ENCODE data around the gene NT5C1A. TPM values are rescaled to one million over a fixed set of nuclear protein-coding genes. Genes with fewer than 3 reads are reported as not detected.

Gene NT5C1A
- total RNA-seq, 2 experiments from 2014 or later: not detected

GRCh38 chr1:39688706-39689105 is 16.8 kb upstream of the NT5C1A start:
- no peak for DNase-seq
- Mint-ChIP-seq H3K36me3 (no peaks in the 10 kb centered on the region), H3K4me1 (ENCODE audit: low read depth) (peaks cover 31% of the 10 kb centered on the region), H3K4me3 (no peak overlapping the region), H3K9me3 (no peaks in the 10 kb centered on the region), H3K27ac (no peak overlapping the region), H3K27me3 (peaks cover 9% of the 10 kb centered on the region)
- intact Hi-C loops (cut with micrococcal nuclease): no loop called here
- POLR2A ChIA-PET: no interaction called here
- CTCF ChIA-PET: interaction anchor here (0.6 to 5.5 kb wide), 2 partner anchors 9 to 30 kb away, joined by 3 to 33 read pairs; no protein-coding TSS in a partner anchor

- no peak overlapping the region for H3K27ac Mint-ChIP-seq
- ChIA-PET CTCF (interaction anchor here (5.5 kb wide), 1 partner anchor 29 kb away, joined by 33 read pairs; no protein-coding TSS in a partner anchor), POLR2A (no interaction called here)
- H3K4me3 Mint-ChIP-seq: no peak overlapping the region
- H3K36me3 Mint-ChIP-seq: peaks cover 1% of the 10 kb centered on the region
- H3K4me1 Mint-ChIP-seq (ENCODE audit: low read depth): peaks cover 27% of the 10 kb centered on the region
- no peak for DNase-seq
- intact Hi-C loops (cut with micrococcal nuclease): no loop called here
- peaks cover 4% of the 10 kb centered on the region for H3K27me3 Mint-ChIP-seq
- H3K9me3 Mint-ChIP-seq: no peaks in the 10 kb centered on the region
Observed at GRCh38 chr1:39687243-39687642, 15.3 kb upstream of the NT5C1A start.

- Mint-ChIP-seq H3K9me3 (no peaks in the 10 kb centered on the region), H3K27me3 (peaks cover 4% of the 10 kb centered on the region), H3K27ac (no peak overlapping the region), H3K4me1 (ENCODE audit: low read depth) (peaks cover 21% of the 10 kb centered on the region), H3K36me3 (peaks cover 1% of the 10 kb centered on the region), H3K4me3 (no peak overlapping the region)
- intact Hi-C loops (cut with micrococcal nuclease): no loop called here
- DNase-seq: no peak
- ChIA-PET POLR2A (no interaction called here), CTCF (interaction anchor here (1.2 to 1.7 kb wide), 2 partner anchors 13 to 77 kb away, joined by 3 read pairs; no protein-coding TSS in a partner anchor)
Observed at GRCh38 chr1:39685071-39685470, 13.2 kb upstream of the NT5C1A start.

GRCh38 chr1:39684313-39684664 is 12.4 kb upstream of the NT5C1A start:
- Mint-ChIP-seq H3K36me3 (peaks cover 1% of the 10 kb centered on the region), H3K4me3 (no peak overlapping the region)

GRCh38 chr1:39683591-39684312 is 11.8 kb upstream of the NT5C1A start:
- peaks cover 18% of the 10 kb centered on the region for H3K4me1 Mint-ChIP-seq (ENCODE audit: low read depth)
- no peaks in the 10 kb centered on the region for H3K9me3 Mint-ChIP-seq
- POLR2A ChIA-PET: no interaction called here
- peak; percentile 62 for DNase-seq
- no peak overlapping the region for H3K27ac Mint-ChIP-seq
- H3K27me3 Mint-ChIP-seq: peaks cover 4% of the 10 kb centered on the region
- intact Hi-C loops (cut with micrococcal nuclease): no loop called here
- CTCF ChIA-PET: interaction anchor here (1.0 to 1.7 kb wide), 3 partner anchors 11 to 75 kb away, joined by 3 to 4 read pairs (median 3); no protein-coding TSS in a partner anchor
- no peak overlapping the region for H3K4me3 Mint-ChIP-seq
- peaks cover 1% of the 10 kb centered on the region for H3K36me3 Mint-ChIP-seq

More at GRCh38 chr1:39684313-39684664, 12.4 kb upstream of the NT5C1A start:
- ChIA-PET CTCF (interaction anchor here (1.0 to 1.7 kb wide), 3 partner anchors 12 to 76 kb away, joined by 3 to 4 read pairs (median 3); no protein-coding TSS in a partner anchor), POLR2A (no interaction called here)
- Mint-ChIP-seq H3K27me3 (peaks cover 4% of the 10 kb centered on the region), H3K9me3 (no peaks in the 10 kb centered on the region), H3K27ac (no peak overlapping the region), H3K4me1 (ENCODE audit: low read depth) (peaks cover 18% of the 10 kb centered on the region)
- no peak for DNase-seq
- intact Hi-C loops (cut with micrococcal nuclease): no loop called here

- Mint-ChIP-seq H3K4me3 (no peak overlapping the region), H3K9me3 (no peaks in the 10 kb centered on the region), H3K4me1 (ENCODE audit: low read depth) (peaks cover 18% of the 10 kb centered on the region), H3K36me3 (peaks cover 1% of the 10 kb centered on the region), H3K27ac (no peak overlapping the region), H3K27me3 (peaks cover 4% of the 10 kb centered on the region)
- ChIA-PET CTCF (interaction anchor here (1.4 to 3.8 kb wide), 4 partner anchors 10 to 41 kb away, joined by 3 to 21 read pairs (median 11); partner anchors contain the start of gene NT5C1A), POLR2A (interaction anchor here (0.9 to 1.3 kb wide), 2 partner anchors 11 to 15 kb away, joined by 3 to 5 read pairs; no protein-coding TSS in a partner anchor)
- intact Hi-C loops (cut with micrococcal nuclease): no loop called here
- no peak for DNase-seq
Observed at GRCh38 chr1:39681999-39682398, 10.1 kb upstream of the NT5C1A start.

GRCh38 chr1:39681294-39681693 is 9.4 kb upstream of the NT5C1A start:
- H3K27me3 Mint-ChIP-seq: peaks cover 4% of the 10 kb centered on the region
- CTCF ChIA-PET: interaction anchor here (1.4 to 3.8 kb wide), 4 partner anchors 9 to 41 kb away, joined by 3 to 21 read pairs (median 11); partner anchors contain the start of gene NT5C1A
- no peaks in the 10 kb centered on the region for H3K9me3 Mint-ChIP-seq
- POLR2A ChIA-PET: interaction anchor here (0.9 to 1.3 kb wide), 2 partner anchors 10 to 15 kb away, joined by 3 to 5 read pairs; no protein-coding TSS in a partner anchor
- intact Hi-C loops (cut with micrococcal nuclease): no loop called here
- H3K36me3 Mint-ChIP-seq: peaks cover 1% of the 10 kb centered on the region
- no peak overlapping the region for H3K27ac Mint-ChIP-seq
- peaks cover 18% of the 10 kb centered on the region for H3K4me1 Mint-ChIP-seq (ENCODE audit: low read depth)
- no peak for DNase-seq
- no peak overlapping the region for H3K4me3 Mint-ChIP-seq

- intact Hi-C loops (cut with micrococcal nuclease): no loop called here
- Mint-ChIP-seq H3K27ac (no peak overlapping the region), H3K4me1 (ENCODE audit: low read depth) (peaks cover 18% of the 10 kb centered on the region), H3K9me3 (no peaks in the 10 kb centered on the region), H3K4me3 (no peak overlapping the region), H3K27me3 (peaks cover 4% of the 10 kb centered on the region), H3K36me3 (peaks cover 1% of the 10 kb centered on the region)
- POLR2A ChIA-PET: interaction anchor here (1.3 kb wide), 1 partner anchor 10 kb away, joined by 5 read pairs; no protein-coding TSS in a partner anchor
- DNase-seq: no peak
- CTCF ChIA-PET: interaction anchor here (1.4 to 3.8 kb wide), 5 partner anchors 9 to 45 kb away, joined by 3 to 21 read pairs (median 11); partner anchors contain the start of gene NT5C1A
Observed at GRCh38 chr1:39680751-39681150, 8.8 kb upstream of the NT5C1A start.

GRCh38 chr1:39679821-39680220 is 7.9 kb upstream of the NT5C1A start:
- no peak overlapping the region for H3K27ac Mint-ChIP-seq
- H3K9me3 Mint-ChIP-seq: no peaks in the 10 kb centered on the region
- intact Hi-C loops (cut with micrococcal nuclease): no loop called here
- H3K4me3 Mint-ChIP-seq: no peak overlapping the region
- DNase-seq: no peak
- peaks cover 1% of the 10 kb centered on the region for H3K36me3 Mint-ChIP-seq
- H3K27me3 Mint-ChIP-seq: peaks cover 4% of the 10 kb centered on the region
- ChIA-PET POLR2A (no interaction called here), CTCF (interaction anchor here (0.7 to 3.8 kb wide), 4 partner anchors 9 to 46 kb away, joined by 3 to 21 read pairs (median 7); no protein-coding TSS in a partner anchor)
- peaks cover 18% of the 10 kb centered on the region for H3K4me1 Mint-ChIP-seq (ENCODE audit: low read depth)

GRCh38 chr1:39678889-39679288 is 7.0 kb upstream of the NT5C1A start:
- Mint-ChIP-seq H3K4me1 (ENCODE audit: low read depth) (peaks cover 13% of the 10 kb centered on the region), H3K36me3 (peaks cover 1% of the 10 kb centered on the region), H3K27me3 (no peaks in the 10 kb centered on the region), H3K27ac (no peak overlapping the region), H3K4me3 (no peak overlapping the region), H3K9me3 (no peaks in the 10 kb centered on the region)
- intact Hi-C loops (cut with micrococcal nuclease): no loop called here
- no peak for DNase-seq
- CTCF ChIA-PET: interaction anchor here (0.7 kb wide), 1 partner anchor 10 kb away, joined by 3 read pairs; no protein-coding TSS in a partner anchor
- POLR2A ChIA-PET: no interaction called here

- Mint-ChIP-seq H3K36me3 (peaks cover 1% of the 10 kb centered on the region), H3K4me3 (no peak overlapping the region), H3K27ac (no peak overlapping the region), H3K27me3 (no peaks in the 10 kb centered on the region), H3K9me3 (no peaks in the 10 kb centered on the region), H3K4me1 (ENCODE audit: low read depth) (peaks cover 12% of the 10 kb centered on the region)
- DNase-seq: no peak
- POLR2A ChIA-PET: no interaction called here
- intact Hi-C loops (cut with micrococcal nuclease): no loop called here
- CTCF ChIA-PET: interaction anchor here (1.1 to 11.7 kb wide), 2 partner anchors 18 to 42 kb away, joined by 3 to 158 read pairs; no protein-coding TSS in a partner anchor
Observed at GRCh38 chr1:39677645-39678044, 5.7 kb upstream of the NT5C1A start.

- no peaks in the 10 kb centered on the region for H3K27me3 Mint-ChIP-seq
- no peaks in the 10 kb centered on the region for H3K36me3 Mint-ChIP-seq
- no peak overlapping the region for H3K4me3 Mint-ChIP-seq
- H3K4me1 Mint-ChIP-seq (ENCODE audit: low read depth): peaks cover 9% of the 10 kb centered on the region
- CTCF ChIA-PET: interaction anchor here (1.1 to 11.7 kb wide), 2 partner anchors 18 to 43 kb away, joined by 3 to 158 read pairs; no protein-coding TSS in a partner anchor
- no peak for DNase-seq
- no peak overlapping the region for H3K27ac Mint-ChIP-seq
- intact Hi-C loops (cut with micrococcal nuclease): no loop called here
- H3K9me3 Mint-ChIP-seq: no peaks in the 10 kb centered on the region
- POLR2A ChIA-PET: no interaction called here
Observed at GRCh38 chr1:39676948-39677548, 5.1 kb upstream of the NT5C1A start.

Data from activated CD4-positive, alpha-beta memory T cell treated with anti-CD3 and anti-CD28 coated beads for 36 hours (primary cell).